CD4-positive, alpha-beta memory T cell (primary cell): ENCODE data around the gene RASGRF2. TPM values are rescaled to one million over a fixed set of nuclear protein-coding genes. Genes with fewer than 3 reads are reported as not detected.

Experiments
- CTCF ChIA-PET: fragments of 350-600 bp; sonication (Branson Sonifier 250); formaldehyde crosslinking; loops from one replicate; lab custom pipeline; 2021; ENCODE audit warnings: inconsistent platforms; ENCODE audit not compliant: partially characterized antibody; lab: Charles Lee
- POLR2A ChIA-PET: fragments of 350-600 bp; sonication (Branson Sonifier 250); formaldehyde crosslinking; loops from one replicate; lab custom pipeline; 2021; ENCODE audit not compliant: partially characterized antibody; lab: Charles Lee
- DNase-seq, 5 donors: peaks; one replicate each; pipeline versions ENCODE4 v3.0.0 to v3.0.0-alpha.2; 2020 to 2022; ENCODE audit warnings: mixed read lengths in 1 of 5
- H3K27ac ChIP-seq: one replicate; pipeline ENCODE4 v1.7.0; 2013; ENCODE audit warnings: low read depth, low read length
- H3K27me3 ChIP-seq: 2 replicates; pipeline ENCODE4 v1.7.0; 2013; ENCODE audit warnings: mild to moderate bottlenecking, low read length, moderate library complexity; ENCODE audit not compliant: insufficient read depth
- H3K36me3 ChIP-seq: 2 replicates; pipeline ENCODE4 v1.7.0; 2013; ENCODE audit warnings: mild to moderate bottlenecking, low read length, moderate library complexity; ENCODE audit not compliant: insufficient read depth
- H3K4me1 ChIP-seq: 2 replicates; pipeline ENCODE4 v1.7.0; 2013; ENCODE audit warnings: mild to moderate bottlenecking, low read length, moderate library complexity; ENCODE audit not compliant: insufficient read depth
- H3K4me3 ChIP-seq, 2 donors: one replicate each; pipeline ENCODE4 v1.7.0; 2013; ENCODE audit warnings: low read length in 2 of 2, mild to moderate bottlenecking in 1 of 2
- H3K9me3 ChIP-seq, 2 donors: one replicate each; pipeline ENCODE4 v1.7.0; 2013; ENCODE audit warnings: low read length in 2 of 2, control low read depth in 1 of 2; ENCODE audit not compliant: control insufficient read depth in 1 of 2
- H3K27ac Mint-ChIP-seq, 7 donors: one replicate each; pipeline ENCODE4 v1.8.0; 2020 to 2021; ENCODE audit warnings: mixed read lengths in 7 of 7, mild to moderate bottlenecking in 6 of 7, inconsistent platforms in 3 of 7, moderate library complexity in 3 of 7
- H3K27me3 Mint-ChIP-seq, 2 donors: one replicate each; pipeline ENCODE4 v1.8.0; 2020 to 2021; ENCODE audit warnings: mixed read lengths in 2 of 2
- H3K36me3 Mint-ChIP-seq, 2 donors: one replicate each; pipeline ENCODE4 v1.8.0; 2020 to 2021; ENCODE audit warnings: mixed read lengths in 2 of 2, inconsistent platforms in 1 of 2, mild to moderate bottlenecking in 1 of 2
- H3K4me1 Mint-ChIP-seq, 4 donors: one replicate each; pipeline ENCODE4 v1.8.0; 2020 to 2021; ENCODE audit warnings: mixed read lengths in 4 of 4, mild to moderate bottlenecking in 1 of 4
- H3K4me3 Mint-ChIP-seq, 8 donors: one replicate each; pipeline ENCODE4 v1.8.0; 2020 to 2021; ENCODE audit warnings: mixed read lengths in 8 of 8, mild to moderate bottlenecking in 7 of 8, moderate library complexity in 6 of 8, inconsistent platforms in 3 of 8
- H3K9me3 Mint-ChIP-seq, 8 donors: one replicate each; pipeline ENCODE4 v1.8.0; 2020 to 2021; ENCODE audit warnings: mixed read lengths in 8 of 8, mild to moderate bottlenecking in 5 of 8, inconsistent platforms in 3 of 8, moderate library complexity in 1 of 8
- intact Hi-C: fragments of 100-400 bp; cut with micrococcal nuclease; formaldehyde crosslinking; loops from one replicate; pipeline ENCODE4 v1.15.1; 2023
- polyA plus RNA-seq, 2 donors: library from polyadenylated mRNA; unstranded; fragments of 300-500 nt; fragmentation: Illumina TruSeq; gene quantifications; one replicate each; pipeline ENCODE4 v1.2.3, GENCODE V29; 2021
- total RNA-seq, 2 experiments: library from RNA; stranded (reverse); gene quantifications; one replicate each; pipeline ENCODE4 v1.2.3, GENCODE V29; 2021

The RASGRF2 gene
- total and polyA plus RNA-seq, 4 experiments from 2014 or later, result 10.0 to 39.3 (median 25.3) TPM

GRCh38 chr5:80951366-80951765 lies 8.8 kb upstream of the RASGRF2 start:
- Histone ChIP-seq H3K27ac (no peak overlapping the region), H3K4me3 (no peak overlapping the region), H3K27me3 (no peaks in the 10 kb centered on the region), H3K36me3 (no peaks in the 10 kb centered on the region), H3K4me1 (no peaks in the 10 kb centered on the region), H3K9me3 (no peaks in the 10 kb centered on the region)
- Mint-ChIP-seq H3K9me3 (peaks cover 0 to 3% (median 0%) of the 10 kb centered on the region in 8 donors), H3K4me1 (peaks cover 0 to 3% (median 0%) of the 10 kb centered on the region in 4 donors), H3K27ac (no peak overlapping the region), H3K27me3 (no peaks in the 10 kb centered on the region), H3K4me3 (no peak overlapping the region), H3K36me3 (peaks cover 0 to 4% of the 10 kb centered on the region in 2 donors)
- CTCF ChIA-PET, result interaction anchor here (2.1 kb wide), 1 partner anchor 157 kb away, joined by 7 read pairs; no protein-coding TSS in a partner anchor
- POLR2A ChIA-PET, result no interaction called here
- DNase-seq, result no peak
- intact Hi-C loops, result no loop called here

DNA sequence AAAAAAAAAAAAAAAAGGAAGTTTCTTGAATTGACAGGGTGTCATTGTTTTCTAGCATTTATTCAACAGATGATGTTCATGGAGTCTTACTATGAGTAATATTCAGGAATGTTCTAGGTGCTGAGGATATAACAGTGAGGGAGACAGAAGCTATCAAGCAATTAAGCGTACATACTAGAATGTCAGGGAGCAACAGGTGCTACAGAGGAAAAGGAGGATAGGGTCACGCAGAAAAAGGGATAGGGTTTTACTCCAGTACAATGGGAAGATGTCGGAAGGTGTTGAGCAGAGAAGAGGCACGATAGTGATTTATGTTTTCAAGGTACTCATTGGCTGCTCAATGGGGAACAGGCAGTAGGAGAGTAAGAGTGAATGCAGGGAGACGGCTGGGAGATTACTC lies 6.6 kb upstream of the RASGRF2 start:
- H3K27me3 Mint-ChIP-seq, result no peaks in the 10 kb centered on the region
- Histone ChIP-seq H3K4me1 (peaks cover 12% of the 10 kb centered on the region), H3K9me3 (no peaks in the 10 kb centered on the region), H3K27ac (no peak overlapping the region), H3K27me3 (no peaks in the 10 kb centered on the region), H3K36me3 (no peaks in the 10 kb centered on the region), H3K4me3 (no peak overlapping the region)
- H3K9me3 Mint-ChIP-seq, result no peaks in the 10 kb centered on the region
- H3K27ac Mint-ChIP-seq, result no peak overlapping the region
- H3K4me3 Mint-ChIP-seq, result no peak overlapping the region
- no peak for DNase-seq
- ChIA-PET POLR2A (no interaction called here), CTCF (interaction anchor here (0.7 to 2.1 kb wide), 2 partner anchors 29 to 155 kb away, joined by 5 to 7 read pairs; no protein-coding TSS in a partner anchor)
- intact Hi-C loops, result no loop called here
- peaks cover 0 to 4% of the 10 kb centered on the region in 2 donors for H3K36me3 Mint-ChIP-seq
- peaks cover 6 to 15% (median 10%) of the 10 kb centered on the region in 4 donors for H3K4me1 Mint-ChIP-seq

DNA sequence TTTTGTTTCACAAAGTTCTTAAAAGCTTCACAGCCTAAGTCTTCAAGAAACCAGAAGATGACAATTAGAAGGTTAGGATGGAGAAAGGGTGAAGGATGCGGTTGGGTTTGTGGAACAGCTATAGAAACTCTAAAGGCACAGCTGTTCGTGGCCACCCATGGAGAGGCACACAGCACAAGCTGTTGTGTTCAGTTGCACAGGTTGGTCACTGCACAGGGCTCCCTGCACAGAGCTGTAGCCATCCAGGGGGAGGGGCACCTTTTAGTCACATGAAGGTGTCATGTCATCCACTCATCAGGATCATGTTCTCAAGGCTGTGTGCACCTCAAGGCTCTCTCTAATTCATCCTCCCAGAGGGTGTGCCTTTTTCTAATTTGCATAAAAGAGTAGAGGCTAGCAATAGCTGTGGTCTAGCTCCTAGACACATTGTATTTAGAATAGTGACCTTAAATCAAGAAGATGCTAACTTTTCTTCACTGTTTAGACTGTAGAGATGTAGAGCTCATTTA lies 5.0 kb upstream of the RASGRF2 start:
- H3K4me3 ChIP-seq, result no peak overlapping the region
- no peaks in the 10 kb centered on the region for H3K9me3 ChIP-seq
- POLR2A ChIA-PET, result interaction anchor here (0.6 kb wide), 1 partner anchor 52 kb away, joined by 3 read pairs; no protein-coding TSS in a partner anchor
- H3K27me3 ChIP-seq, result no peaks in the 10 kb centered on the region
- intact Hi-C loops, result no loop called here
- no peak overlapping the region for H3K27ac ChIP-seq
- Mint-ChIP-seq H3K4me1 (peaks cover 14 to 26% (median 19%) of the 10 kb centered on the region in 4 donors), H3K27me3 (no peaks in the 10 kb centered on the region), H3K36me3 (peaks cover 4 to 5% of the 10 kb centered on the region in 2 donors), H3K27ac (no peak overlapping the region), H3K9me3 (no peaks in the 10 kb centered on the region), H3K4me3 (no peak overlapping the region)
- no peak for DNase-seq
- peaks cover 26% of the 10 kb centered on the region for H3K4me1 ChIP-seq
- no peaks in the 10 kb centered on the region for H3K36me3 ChIP-seq
- CTCF ChIA-PET, result interaction anchor here (2.0 kb wide), 1 partner anchor 153 kb away, joined by 9 read pairs; no protein-coding TSS in a partner anchor

DNA sequence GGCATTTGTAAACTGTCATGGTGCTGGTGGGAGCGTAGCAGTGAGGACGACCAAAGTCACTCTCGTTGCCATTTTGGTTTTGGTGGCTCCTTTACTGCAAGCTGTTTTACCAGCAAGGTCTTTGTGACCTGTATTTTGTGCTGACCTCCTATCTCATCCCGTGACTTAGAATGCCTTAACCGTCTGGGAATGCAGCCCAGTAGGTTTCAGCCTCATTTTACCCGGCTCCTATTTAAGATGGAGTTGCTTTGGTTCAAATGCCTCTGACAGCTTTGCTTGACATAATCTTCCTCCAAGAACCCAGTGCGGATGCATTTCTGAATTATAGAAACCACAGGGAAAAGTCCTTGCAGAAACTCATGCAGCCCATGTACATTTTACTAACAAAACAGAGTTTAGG lies 3.9 kb upstream of the RASGRF2 start:
- POLR2A ChIA-PET, result interaction anchor here (1.4 to 1.6 kb wide), 2 partner anchors 51 to 199 kb away, joined by 3 to 7 read pairs; no protein-coding TSS in a partner anchor

DNA sequence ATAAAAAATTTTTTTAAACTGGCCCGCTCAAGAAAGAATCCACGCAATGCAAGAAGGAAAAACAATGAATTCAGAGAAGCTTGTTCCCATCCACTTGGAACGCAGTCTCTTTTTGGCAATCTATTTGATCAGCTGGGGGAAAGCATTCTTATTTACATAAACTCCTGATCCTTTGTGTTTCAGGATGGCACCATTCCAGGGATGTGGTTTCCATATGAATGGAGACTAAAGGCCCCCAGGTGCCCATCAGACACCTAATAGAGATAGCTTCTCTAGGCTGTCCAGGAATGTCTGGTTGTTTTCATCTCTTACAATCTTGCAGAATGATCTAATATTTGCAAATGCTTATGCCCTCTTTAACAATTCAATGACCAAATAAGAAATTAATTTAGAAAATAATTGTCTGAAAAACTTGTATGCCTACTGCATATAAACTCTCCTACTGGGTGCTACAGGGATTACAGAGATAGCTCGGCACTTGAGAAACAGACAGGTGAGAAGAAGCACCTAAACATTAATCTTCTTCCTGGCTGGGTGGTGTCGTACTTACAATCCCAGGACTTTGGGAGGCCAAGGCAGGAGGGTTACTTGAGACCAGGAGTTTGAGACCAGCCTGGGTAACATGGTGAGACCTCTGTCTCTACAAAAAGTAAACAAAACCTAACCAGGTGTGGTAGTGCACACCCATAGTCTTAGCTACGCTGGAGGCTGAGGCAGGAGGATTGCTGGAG lies 3.0 kb upstream of the RASGRF2 start:
- no peak overlapping the region for H3K4me3 ChIP-seq
- H3K36me3 ChIP-seq, result no peaks in the 10 kb centered on the region
- H3K36me3 Mint-ChIP-seq, result peaks cover 0 to 11% of the 10 kb centered on the region in 2 donors
- POLR2A ChIA-PET, result interaction anchor here (0.9 to 1.6 kb wide), 3 partner anchors 26 to 200 kb away, joined by 3 to 7 read pairs (median 3); no protein-coding TSS in a partner anchor
- H3K4me1 ChIP-seq, result peaks cover 26% of the 10 kb centered on the region
- no peaks in the 10 kb centered on the region for H3K27me3 Mint-ChIP-seq
- H3K4me1 Mint-ChIP-seq, result peaks cover 18 to 33% (median 24%) of the 10 kb centered on the region in 4 donors
- no peak for DNase-seq
- H3K9me3 Mint-ChIP-seq, result no peaks in the 10 kb centered on the region
- CTCF ChIA-PET, result interaction anchor here (1.2 to 2.8 kb wide), 3 partner anchors 50 to 151 kb away, joined by 3 to 9 read pairs (median 7); no protein-coding TSS in a partner anchor
- H3K27me3 ChIP-seq, result no peaks in the 10 kb centered on the region
- peak overlapping the region in 4 of 7 donors; percentile 66 to 83 (median 75) for H3K27ac Mint-ChIP-seq
- H3K27ac ChIP-seq, result no peak overlapping the region
- intact Hi-C loops, result no loop called here
- H3K4me3 Mint-ChIP-seq, result peak overlapping the region in 3 of 8 donors; percentile 13 to 45 (median 35)
- no peaks in the 10 kb centered on the region for H3K9me3 ChIP-seq

More for the DNA sequence above, 3.9 kb upstream of the RASGRF2 start:
- H3K4me3 ChIP-seq, result no peak overlapping the region
- Mint-ChIP-seq H3K27ac (no peak overlapping the region), H3K27me3 (no peaks in the 10 kb centered on the region), H3K4me3 (no peak overlapping the region), H3K4me1 (peaks cover 16 to 25% (median 21%) of the 10 kb centered on the region in 4 donors), H3K36me3 (peaks cover 4 to 8% of the 10 kb centered on the region in 2 donors), H3K9me3 (no peaks in the 10 kb centered on the region)
- H3K27ac ChIP-seq, result no peak overlapping the region
- no peak for DNase-seq
- H3K36me3 ChIP-seq, result no peaks in the 10 kb centered on the region
- no peaks in the 10 kb centered on the region for H3K27me3 ChIP-seq
- H3K4me1 ChIP-seq, result peaks cover 26% of the 10 kb centered on the region
- CTCF ChIA-PET, result interaction anchor here (1.2 to 2.8 kb wide), 2 partner anchors 51 to 152 kb away, joined by 7 to 9 read pairs; no protein-coding TSS in a partner anchor
- intact Hi-C loops, result no loop called here
- no peaks in the 10 kb centered on the region for H3K9me3 ChIP-seq

DNA sequence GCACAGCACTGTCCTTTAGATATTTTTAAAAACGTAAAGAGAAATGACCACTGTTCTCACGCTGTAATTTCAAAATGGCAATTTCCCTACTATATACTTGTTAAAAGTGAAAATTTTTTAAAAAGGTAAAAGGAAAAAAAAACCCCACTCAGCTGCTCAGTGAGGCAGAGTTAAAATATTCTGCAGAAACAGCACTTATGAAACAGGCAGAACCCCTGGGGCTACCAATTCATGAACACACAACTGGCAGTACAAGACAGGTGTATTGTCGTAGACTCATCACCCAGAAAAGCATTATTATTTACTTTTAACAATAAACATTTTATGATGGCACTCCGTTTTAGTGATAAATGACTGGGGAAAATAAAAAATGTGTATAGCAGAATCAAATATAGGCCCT lies 1.5 kb upstream of the RASGRF2 start:
- no peak overlapping the region for H3K4me3 ChIP-seq
- peaks cover 29 to 45% (median 35%) of the 10 kb centered on the region in 4 donors for H3K4me1 Mint-ChIP-seq
- no peaks in the 10 kb centered on the region for H3K9me3 Mint-ChIP-seq
- no peak overlapping the region for H3K27ac ChIP-seq
- ChIA-PET POLR2A (interaction anchor here (0.6 to 1.0 kb wide), 2 partner anchors 49 to 1319 kb away, joined by 4 read pairs; partner anchors contain the start of gene RPS23), CTCF (interaction anchor here (1.4 to 2.8 kb wide), 5 partner anchors 27 to 150 kb away, joined by 3 to 10 read pairs (median 4); no protein-coding TSS in a partner anchor)
- peaks cover 0 to 11% of the 10 kb centered on the region in 2 donors for H3K36me3 Mint-ChIP-seq
- H3K4me3 Mint-ChIP-seq, result peak overlapping the region in 6 of 8 donors; percentile 10 to 91 (median 67)
- intact Hi-C loops, result no loop called here
- H3K27me3 Mint-ChIP-seq, result no peaks in the 10 kb centered on the region
- no peaks in the 10 kb centered on the region for H3K27me3 ChIP-seq
- no peaks in the 10 kb centered on the region for H3K9me3 ChIP-seq
- no peak for DNase-seq
- peak overlapping the region in 4 of 7 donors; percentile 45 to 77 (median 66) for H3K27ac Mint-ChIP-seq
- peaks cover 37% of the 10 kb centered on the region for H3K4me1 ChIP-seq
- no peaks in the 10 kb centered on the region for H3K36me3 ChIP-seq
